ENCODE data around the gene CHRNB1. TPM values are rescaled to one million over a fixed set of nuclear protein-coding genes. Genes with fewer than 3 reads are reported as not detected.

CHRNB1 gene
- total RNA-seq, 1 donor from 2014 or later: 7.5 TPM

- Mint-ChIP-seq H3K4me1 (peaks cover 41% of the 10 kb centered on the region), H3K4me3 (peak overlapping the region; percentile 49)
Observed at GRCh38 chr17:7408863-7409262, 36.0 kb upstream of the CHRNB1 start.

GRCh38 chr17:7409716-7410115 lies 35.1 kb upstream of the CHRNB1 start:
- Mint-ChIP-seq H3K36me3 (peaks cover 21% of the 10 kb centered on the region), H3K4me3 (peak overlapping the region; percentile 46), H3K27ac (no peak overlapping the region), H3K4me1 (peaks cover 41% of the 10 kb centered on the region), H3K27me3 (ENCODE audit: insufficient read depth, low read depth) (peaks cover 8% of the 10 kb centered on the region), H3K9me3 (no peaks in the 10 kb centered on the region)
- Histone ChIP-seq H3K36me3 (peaks cover 8% of the 10 kb centered on the region), H3F3A (ENCODE audit: low read depth) (peaks cover 24% of the 10 kb centered on the region), H3K9ac (no peak overlapping the region), H4K20me1 (ENCODE audit: low read depth) (peaks cover 66% of the 10 kb centered on the region), H3K9me3 (ENCODE audit: low read depth) (no peaks in the 10 kb centered on the region), H3K27ac (no peak overlapping the region), H3K27me3 (no peaks in the 10 kb centered on the region), H3K4me2 (no peak overlapping the region), H3K79me2 (ENCODE audit: low read depth) (peaks cover 33% of the 10 kb centered on the region), H2AFZ (replicated peaks) (no peak overlapping the region), H3K4me1 (peaks cover 19% of the 10 kb centered on the region), H3K4me3 (no peak overlapping the region)
- no peak for DNase-seq (ENCODE audit: low spot score)
- no peak for TF ChIP-seq EZH2phosphoT487 (IDR thresholded peaks at IDR 0.05)
- no peak for TF ChIP-seq CTCF (IDR thresholded peaks at IDR 0.05)
- no peak for TF ChIP-seq EZH2 (IDR thresholded peaks at IDR 0.05)

More at GRCh38 chr17:7408863-7409262, 36.0 kb upstream of the CHRNB1 start:
- Histone ChIP-seq H2AFZ (replicated peaks) (no peak overlapping the region), H4K20me1 (ENCODE audit: low read depth) (peaks cover 63% of the 10 kb centered on the region), H3K9me3 (ENCODE audit: low read depth) (no peaks in the 10 kb centered on the region), H3K4me3 (no peak overlapping the region), H3K36me3 (peaks cover 8% of the 10 kb centered on the region), H3K4me1 (peaks cover 19% of the 10 kb centered on the region), H3F3A (ENCODE audit: low read depth) (peaks cover 24% of the 10 kb centered on the region), H3K4me2 (no peak overlapping the region), H3K79me2 (ENCODE audit: low read depth) (peaks cover 33% of the 10 kb centered on the region), H3K27me3 (no peaks in the 10 kb centered on the region), H3K9ac (no peak overlapping the region), H3K27ac (no peak overlapping the region)
- Mint-ChIP-seq H3K27ac (peak overlapping the region; percentile 54), H3K27me3 (ENCODE audit: insufficient read depth, low read depth) (peaks cover 12% of the 10 kb centered on the region), H3K9me3 (no peaks in the 10 kb centered on the region), H3K36me3 (peaks cover 21% of the 10 kb centered on the region)
- TF ChIP-seq EZH2 (IDR thresholded peaks at IDR 0.05) (no peak), CTCF (IDR thresholded peaks at IDR 0.05) (no peak), EZH2phosphoT487 (IDR thresholded peaks at IDR 0.05) (no peak)
- DNase-seq (ENCODE audit: low spot score): no peak

- Histone ChIP-seq H2AFZ (replicated peaks) (no peak overlapping the region), H3F3A (ENCODE audit: low read depth) (peaks cover 16% of the 10 kb centered on the region), H3K27me3 (no peaks in the 10 kb centered on the region), H3K4me3 (no peak overlapping the region), H3K9ac (no peak overlapping the region), H3K27ac (no peak overlapping the region), H3K4me1 (peaks cover 19% of the 10 kb centered on the region), H3K79me2 (ENCODE audit: low read depth) (peaks cover 22% of the 10 kb centered on the region), H3K9me3 (ENCODE audit: low read depth) (no peaks in the 10 kb centered on the region), H3K4me2 (no peak overlapping the region), H4K20me1 (ENCODE audit: low read depth) (peaks cover 70% of the 10 kb centered on the region), H3K36me3 (peaks cover 8% of the 10 kb centered on the region)
- DNase-seq (ENCODE audit: low spot score): no peak
- H3K4me3 Mint-ChIP-seq: peak overlapping the region; percentile 48
- no peaks in the 10 kb centered on the region for H3K9me3 Mint-ChIP-seq
- no peak for TF ChIP-seq EZH2 (IDR thresholded peaks at IDR 0.05)
- no peak for TF ChIP-seq CTCF (IDR thresholded peaks at IDR 0.05)
- no peak for TF ChIP-seq EZH2phosphoT487 (IDR thresholded peaks at IDR 0.05)
- peaks cover 8% of the 10 kb centered on the region for H3K27me3 Mint-ChIP-seq (ENCODE audit: insufficient read depth, low read depth)
- peaks cover 37% of the 10 kb centered on the region for H3K4me1 Mint-ChIP-seq
- no peak overlapping the region for H3K27ac Mint-ChIP-seq
- peaks cover 29% of the 10 kb centered on the region for H3K36me3 Mint-ChIP-seq
Observed at GRCh38 chr17:7410634-7411426, 34.0 kb upstream of the CHRNB1 start.
